Tongue (tissue), 2 donors: ENCODE measurements around the gene EFTUD2. TPM values are rescaled to one million over a fixed set of nuclear protein-coding genes. Genes with fewer than 3 reads are reported as not detected.

Source experiments
- DNase-seq: peaks from one replicate; pipeline ENCODE4 v3.0.0-alpha.2; 2015
- total RNA-seq: library from RNA; depleted of rRNA; stranded (reverse); fragments of >200 nt; gene quantifications from one replicate; pipeline ENCODE4 v1.2.3, GENCODE V29; 2014

The EFTUD2 gene
- total RNA-seq, 1 donor from 2014 or later: 92.0 TPM

GRCh38 chr17:44910231-44911106 lies 11.2 kb upstream of the EFTUD2 start:
- DNase-seq: no peak

GRCh38 chr17:44909681-44910144 lies 10.5 kb upstream of the EFTUD2 start:
- DNase-seq: no peak

GRCh38 chr17:44908761-44909326 lies 9.6 kb upstream of the EFTUD2 start:
- DNase-seq: no peak

GRCh38 chr17:44907729-44908470 lies 8.7 kb upstream of the EFTUD2 start:
- no peak for DNase-seq

- peak; percentile 72 for DNase-seq
These were observed 7.8 kb upstream of the EFTUD2 start for GRCh38 chr17:44906763-44907728.

- DNase-seq: no peak
These were observed 6.9 kb upstream of the EFTUD2 start for GRCh38 chr17:44906010-44906646.

- peak; percentile 57 for DNase-seq
These were observed 6.1 kb upstream of the EFTUD2 start for GRCh38 chr17:44905006-44906000.

GRCh38 chr17:44904001-44904984 lies 5.0 kb upstream of the EFTUD2 start:
- no peak for DNase-seq

- no peak for DNase-seq
These were observed 3.9 kb upstream of the EFTUD2 start for GRCh38 chr17:44903012-44903685.

- DNase-seq: no peak
These were observed 3.0 kb upstream of the EFTUD2 start for GRCh38 chr17:44902135-44902760.

GRCh38 chr17:44901411-44901921 lies 2.2 kb upstream of the EFTUD2 start:
- DNase-seq: no peak

GRCh38 chr17:44900894-44901293 lies 1.6 kb upstream of the EFTUD2 start:
- DNase-seq: peak; percentile 87

- DNase-seq: no peak
These were observed 524 bp downstream of the EFTUD2 start for GRCh38 chr17:44898768-44899073.

GRCh38 chr17:44894642-44895041 lies 4.6 kb downstream of the EFTUD2 start:
- no peak for DNase-seq

- DNase-seq: no peak
These were observed 7.0 kb downstream of the EFTUD2 start for GRCh38 chr17:44892250-44892649.

- no peak for DNase-seq
These were observed 10.2 kb downstream of the EFTUD2 start for GRCh38 chr17:44889003-44889402.
